Measurements from ENCODE around the gene PRKCB.
"Not testable (repeated sequence)": the region's sequence is repeated elsewhere in the genome, so short reads cannot be mapped to it uniquely, and the experiment has no call there.

Gene PRKCB

GRCh38 chr16:24138575-24138974 is 302.8 kb downstream of the PRKCB start:
- no peak for DNase-seq

- DNase-seq, result no peak
Measured at GRCh38 chr16:24139282-24139681, 303.5 kb downstream of the PRKCB start.

GRCh38 chr16:24140730-24141129 is 304.9 kb downstream of the PRKCB start:
- DNase-seq, result no peak

- no peak for DNase-seq
Measured at GRCh38 chr16:24141466-24141865, 305.7 kb downstream of the PRKCB start.

GRCh38 chr16:24141917-24142316 is 306.1 kb downstream of the PRKCB start:
- no peak for DNase-seq

- DNase-seq, result no peak
Measured at GRCh38 chr16:24145927-24146326, 310.1 kb downstream of the PRKCB start.

GRCh38 chr16:24146518-24146917 is 310.7 kb downstream of the PRKCB start:
- DNase-seq, result no peak

- no peak for DNase-seq
Measured at GRCh38 chr16:24149102-24149501, 313.3 kb downstream of the PRKCB start.

GRCh38 chr16:24150282-24150681 is 314.5 kb downstream of the PRKCB start:
- no peak for DNase-seq

- no peak for DNase-seq
Measured at GRCh38 chr16:24151482-24151939, 315.7 kb downstream of the PRKCB start.

- DNase-seq, result not testable (repeated sequence)
Measured at GRCh38 chr16:24152048-24152447, 316.3 kb downstream of the PRKCB start.

GRCh38 chr16:24152826-24153225 is 317.0 kb downstream of the PRKCB start:
- no peak for DNase-seq

GRCh38 chr16:24156777-24157176 is 321.0 kb downstream of the PRKCB start:
- DNase-seq, result no peak

- no peak for DNase-seq
Measured at GRCh38 chr16:24163935-24164334, 328.2 kb downstream of the PRKCB start.

GRCh38 chr16:24164416-24164815 is 328.6 kb downstream of the PRKCB start:
- no peak for DNase-seq

GRCh38 chr16:24165273-24165672 is 329.5 kb downstream of the PRKCB start:
- DNase-seq, result no peak

GRCh38 chr16:24166661-24167528 is 331.1 kb downstream of the PRKCB start:
- no peak for DNase-seq

GRCh38 chr16:24168856-24169255 is 333.1 kb downstream of the PRKCB start:
- DNase-seq, result no peak

- DNase-seq, result no peak
Measured at GRCh38 chr16:24170407-24170806, 334.6 kb downstream of the PRKCB start.

- no peak for DNase-seq
Measured at GRCh38 chr16:24174504-24174903, 338.7 kb downstream of the PRKCB start.

- no peak for DNase-seq
Measured at GRCh38 chr16:24174957-24175356, 339.2 kb downstream of the PRKCB start.

GRCh38 chr16:24178496-24178895 is 342.7 kb downstream of the PRKCB start:
- no peak for DNase-seq

- DNase-seq, result no peak
Measured at GRCh38 chr16:24180451-24180850, 344.7 kb downstream of the PRKCB start.

- no peak for DNase-seq
Measured at GRCh38 chr16:24188021-24188542, 352.3 kb downstream of the PRKCB start.
